Measurements from ENCODE around the gene AXIN2.
"Not testable (repeated sequence)": the region's sequence is repeated elsewhere in the genome, so short reads cannot be mapped to it uniquely, and the experiment has no call there.

AXIN2 gene

GRCh38 chr17:65536573-65537342 is 24.7 kb downstream of the AXIN2 start:
- no peak for DNase-seq

GRCh38 chr17:65535777-65536572 is 25.5 kb downstream of the AXIN2 start:
- no peak for DNase-seq

- no peak for DNase-seq
Measured at GRCh38 chr17:65533852-65534457, 27.5 kb downstream of the AXIN2 start.

- DNase-seq, result no peak
Measured at GRCh38 chr17:65533056-65533745, 28.2 kb downstream of the AXIN2 start.

- no peak for DNase-seq
Measured at GRCh38 chr17:65532101-65532890, 29.2 kb downstream of the AXIN2 start.

- DNase-seq, result peak; percentile 75
Measured at GRCh38 chr17:65531256-65532100, 30.0 kb downstream of the AXIN2 start.

GRCh38 chr17:65530523-65531255 is 30.8 kb downstream of the AXIN2 start:
- DNase-seq, result no peak

GRCh38 chr17:65529761-65530522 is 31.5 kb downstream of the AXIN2 start:
- DNase-seq, result no peak

GRCh38 chr17:65529040-65529633 is 32.3 kb downstream of the AXIN2 start:
- DNase-seq, result no peak

GRCh38 chr17:65527857-65528591 is 33.4 kb downstream of the AXIN2 start:
- DNase-seq, result no peak

- DNase-seq, result no peak
Measured at GRCh38 chr17:65527381-65527780, 34.1 kb downstream of the AXIN2 start.

- not testable (repeated sequence) for DNase-seq
Measured at GRCh38 chr17:65526854-65527253, 34.6 kb downstream of the AXIN2 start.

- no peak for DNase-seq
Measured at GRCh38 chr17:65523853-65524664, 37.4 kb downstream of the AXIN2 start.

- DNase-seq, result no peak
Measured at GRCh38 chr17:65523411-65523810, 38.0 kb downstream of the AXIN2 start.

GRCh38 chr17:65522751-65523404 is 38.6 kb downstream of the AXIN2 start:
- DNase-seq, result no peak

- peak; percentile 40 for DNase-seq
Measured at GRCh38 chr17:65519462-65519861, 42.0 kb downstream of the AXIN2 start.

- peak; percentile 64 for DNase-seq
Measured at GRCh38 chr17:65518256-65518655, 43.2 kb downstream of the AXIN2 start.

All from fibroblast of skin of right biceps (primary cell).